Mesendoderm (in vitro differentiated cells): Measurements from ENCODE around the gene MAGEA9.
"Not testable (repeated sequence)": the region's sequence is repeated elsewhere in the genome, so short reads cannot be mapped to it uniquely, and the experiment has no call there.

Experiments
- DNase-seq: peaks from one replicate; pipeline ENCODE4 v3.0.0; 2013
- H2AK5ac ChIP-seq: 2 replicates; pipeline ENCODE4 v1.6.1; 2013; ENCODE audit warnings: low read length, inconsistent platforms
- H2BK120ac ChIP-seq: 2 replicates; pipeline ENCODE4 v1.6.1; 2013; ENCODE audit warnings: low read depth, mild to moderate bottlenecking, low read length, moderate library complexity, mixed read lengths
- H2BK15ac ChIP-seq: replicated peaks from 2 replicates; pipeline ENCODE4 v1.6.1; 2013; ENCODE audit warnings: low read depth, mild to moderate bottlenecking, moderate library complexity
- H2BK5ac ChIP-seq: 2 replicates; pipeline ENCODE4 v1.6.1; 2013; ENCODE audit warnings: low read length, inconsistent platforms
- H3K18ac ChIP-seq: 2 replicates; pipeline ENCODE4 v1.6.1; 2013; ENCODE audit warnings: mild to moderate bottlenecking, low read length, mixed read lengths
- H3K23ac ChIP-seq: one replicate; pipeline ENCODE4 v1.6.1; 2013; ENCODE audit warnings: low read length
- H3K27ac ChIP-seq: 2 replicates; pipeline ENCODE4 v1.5.1; 2013; ENCODE audit warnings: low read depth, mild to moderate bottlenecking, inconsistent platforms, low read length, moderate library complexity
- H3K27me3 ChIP-seq: 2 replicates; pipeline ENCODE4 v1.6.1; 2013; ENCODE audit warnings: low read length, control low read depth, mild to moderate bottlenecking, inconsistent platforms; ENCODE audit not compliant: insufficient read depth, poor library complexity
- H3K36me3 ChIP-seq: 2 replicates; pipeline ENCODE4 v1.6.1; 2013; ENCODE audit warnings: low read length, inconsistent platforms; ENCODE audit not compliant: control insufficient read depth, insufficient read depth
- H3K4ac ChIP-seq: one replicate; pipeline ENCODE4 v1.6.1; 2013; ENCODE audit warnings: low read depth, mild to moderate bottlenecking, low read length, moderate library complexity
- H3K4me1 ChIP-seq: 2 replicates; pipeline ENCODE4 v1.6.1; 2013; ENCODE audit warnings: low read depth, low read length, inconsistent platforms; ENCODE audit not compliant: control insufficient read depth
- H3K4me2 ChIP-seq: 2 replicates; pipeline ENCODE4 v1.6.1; 2013; ENCODE audit warnings: low read length
- H3K4me3 ChIP-seq: 2 replicates; pipeline ENCODE4 v1.5.1; 2013; ENCODE audit warnings: mild to moderate bottlenecking, low read length
- H3K56ac ChIP-seq: one replicate; pipeline ENCODE4 v1.6.1; 2013; ENCODE audit warnings: low read length
- H3K79me1 ChIP-seq: 2 replicates; pipeline ENCODE4 v1.6.1; 2013; ENCODE audit warnings: low read length, inconsistent platforms
- H3K79me2 ChIP-seq: 2 replicates; pipeline ENCODE4 v1.6.1; 2013; ENCODE audit warnings: mild to moderate bottlenecking, low read length; ENCODE audit not compliant: control insufficient read depth, insufficient read depth
- H3K9ac ChIP-seq: 2 replicates; pipeline ENCODE4 v1.6.1; 2013; ENCODE audit warnings: low read length, inconsistent platforms
- H4K5ac ChIP-seq: one replicate; pipeline ENCODE4 v1.6.1; 2013; ENCODE audit warnings: low read length
- H4K8ac ChIP-seq: one replicate; pipeline ENCODE4 v1.6.1; 2013; ENCODE audit warnings: low read depth, mild to moderate bottlenecking, control low read depth, low read length, moderate library complexity
- WGBS: extraction: QIAGEN DNeasy Blood & Tissue Kit; methylation state at CpG from one replicate; pipeline ENCODE4 v1.1.7; 2013; ENCODE audit warnings: low lambda C conversion rate, missing lambda C conversion rate; ENCODE audit not compliant: insufficient coverage; ENCODE audit errors: extremely low coverage; 5-methylcytosine and 5-hydroxymethylcytosine counted together

MAGEA9 gene

GRCh38 chrX:149770344-149770743 is 11.4 kb upstream of the MAGEA9 start:
- H2AK5ac ChIP-seq, H3K36me3 ChIP-seq, H3K79me2 ChIP-seq, H3K4me1 ChIP-seq, H3K4me2 ChIP-seq, H3K18ac ChIP-seq, H3K27ac ChIP-seq, H3K27me3 ChIP-seq, H3K4ac ChIP-seq, H3K9ac ChIP-seq, DNase-seq, H2BK5ac ChIP-seq, H3K23ac ChIP-seq, H2BK120ac ChIP-seq, H2BK15ac ChIP-seq, H4K5ac ChIP-seq, H3K4me3 ChIP-seq, H4K8ac ChIP-seq, H3K79me1 ChIP-seq, H3K56ac ChIP-seq: not testable (repeated sequence)
- no CpG with 5 or more reads among the region's 12 CpGs for WGBS

- H3K79me1 ChIP-seq, H3K36me3 ChIP-seq, H3K18ac ChIP-seq, H3K9ac ChIP-seq, H2BK120ac ChIP-seq, H4K5ac ChIP-seq, H3K4ac ChIP-seq, H2BK15ac ChIP-seq, H3K4me3 ChIP-seq, H3K4me1 ChIP-seq, H3K27me3 ChIP-seq, H2AK5ac ChIP-seq, H2BK5ac ChIP-seq, DNase-seq, H3K4me2 ChIP-seq, H3K23ac ChIP-seq, H4K8ac ChIP-seq, H3K27ac ChIP-seq, H3K56ac ChIP-seq, H3K79me2 ChIP-seq: not testable (repeated sequence)
- WGBS: no CpG with 5 or more reads among the region's 9 CpGs
Observed at GRCh38 chrX:149773026-149773425, 8.7 kb upstream of the MAGEA9 start.

GRCh38 chrX:149773768-149774167 is 8.0 kb upstream of the MAGEA9 start, which contains the start of gene HSFX1:
TSS of gene HSFX1 (plus strand) at chrX:149774068. CDS start at chrX:149774682, 614 bp downstream.
- H4K5ac ChIP-seq, H3K36me3 ChIP-seq, H2AK5ac ChIP-seq, H3K9ac ChIP-seq, H3K4me3 ChIP-seq, H4K8ac ChIP-seq, H3K27me3 ChIP-seq, H3K27ac ChIP-seq, H3K79me2 ChIP-seq, H3K4me1 ChIP-seq, H3K23ac ChIP-seq, H2BK120ac ChIP-seq, H2BK15ac ChIP-seq, H3K4ac ChIP-seq, H3K18ac ChIP-seq, H3K56ac ChIP-seq, H3K4me2 ChIP-seq, DNase-seq, H3K79me1 ChIP-seq, H2BK5ac ChIP-seq: not testable (repeated sequence)
- no CpG with 5 or more reads among the region's 17 CpGs for WGBS

GRCh38 chrX:149777999-149778398 is 3.7 kb upstream of the MAGEA9 start:
- not testable (repeated sequence) for H4K5ac ChIP-seq, H3K4me2 ChIP-seq, H2BK120ac ChIP-seq, H3K36me3 ChIP-seq, H3K27ac ChIP-seq, H2AK5ac ChIP-seq, H3K18ac ChIP-seq, H3K4me3 ChIP-seq, H2BK15ac ChIP-seq, H3K23ac ChIP-seq, H3K9ac ChIP-seq, H3K27me3 ChIP-seq, H3K79me2 ChIP-seq, H4K8ac ChIP-seq, H2BK5ac ChIP-seq, H3K4me1 ChIP-seq, H3K4ac ChIP-seq, H3K79me1 ChIP-seq, H3K56ac ChIP-seq, DNase-seq
- no CpG with 5 or more reads among the region's 7 CpGs for WGBS

GRCh38 chrX:149795531-149795930 is 13.8 kb downstream of the MAGEA9 start:
- H3K36me3 ChIP-seq, H3K4me2 ChIP-seq, H2BK15ac ChIP-seq, H4K8ac ChIP-seq, DNase-seq, H3K27ac ChIP-seq, H3K56ac ChIP-seq, H3K4me1 ChIP-seq, H4K5ac ChIP-seq, H3K79me2 ChIP-seq, H2BK120ac ChIP-seq, H3K23ac ChIP-seq, H3K27me3 ChIP-seq, H2AK5ac ChIP-seq, H3K4ac ChIP-seq, H3K9ac ChIP-seq, H3K18ac ChIP-seq, H3K4me3 ChIP-seq, H2BK5ac ChIP-seq, H3K79me1 ChIP-seq: not testable (repeated sequence)
- no CpG with 5 or more reads among the region's 1 CpG for WGBS

GRCh38 chrX:149799095-149799714 is 17.5 kb downstream of the MAGEA9 start:
- H3K4ac ChIP-seq: no peak overlapping the region
- H2AK5ac ChIP-seq: no peak overlapping the region
- H4K8ac ChIP-seq: no peak overlapping the region
- no peak overlapping the region for H3K18ac ChIP-seq
- H3K4me2 ChIP-seq: no peak overlapping the region
- no peak overlapping the region for H3K56ac ChIP-seq
- no peaks in the 10 kb centered on the region for H3K27me3 ChIP-seq
- no peaks in the 10 kb centered on the region for H3K79me2 ChIP-seq
- DNase-seq: no peak
- no peak overlapping the region for H3K4me3 ChIP-seq
- H3K23ac ChIP-seq: no peak overlapping the region
- H2BK120ac ChIP-seq: no peak overlapping the region
- no peak overlapping the region for H4K5ac ChIP-seq
- H2BK5ac ChIP-seq: no peak overlapping the region
- H3K36me3 ChIP-seq: no peaks in the 10 kb centered on the region
- H3K27ac ChIP-seq: no peak overlapping the region
- H2BK15ac ChIP-seq: no peak overlapping the region
- H3K9ac ChIP-seq: no peak overlapping the region
- no CpG with 5 or more reads among the region's 6 CpGs for WGBS
- H3K79me1 ChIP-seq: no peaks in the 10 kb centered on the region
- no peaks in the 10 kb centered on the region for H3K4me1 ChIP-seq
